Activated T-cell treated with anti-CD3 and anti-CD28 coated beads, Interleukin-2, amount 50 U/mL, for 1 hour (primary cell): ENCODE measurements around the gene CBLIF.
"Not testable (repeated sequence)": the region's sequence is repeated elsewhere in the genome, so short reads cannot be mapped to it uniquely, and the experiment has no call there.

Source experiments
- DNase-seq: peaks from one replicate; pipeline ENCODE4 v3.0.0-alpha.2; 2020

The CBLIF gene

DNA sequence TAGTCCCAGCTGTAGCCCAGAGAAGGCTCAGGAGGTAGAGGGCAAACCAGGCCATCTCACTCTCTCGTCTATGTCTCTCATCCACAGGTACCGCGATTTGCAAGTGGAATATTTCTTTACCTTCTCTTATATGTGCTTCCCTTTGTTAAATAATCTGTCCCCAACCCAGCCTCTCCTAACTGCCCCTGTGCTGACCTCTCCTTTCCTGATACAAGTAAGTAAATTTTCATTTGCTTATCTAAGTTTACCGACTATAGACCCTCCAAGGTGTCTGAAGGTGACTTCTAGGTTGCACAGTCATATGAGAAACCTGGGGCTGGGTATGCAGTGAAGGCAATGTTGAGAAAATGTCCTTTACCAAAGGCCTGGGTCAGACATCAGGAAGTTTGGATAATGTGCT, at the start of gene CBLIF:
CBLIF (minus strand) TSS at position 101 of the 400 bp plus-strand sequence; CDS start at position 55, 46 bp downstream.
- no peak for DNase-seq

DNA sequence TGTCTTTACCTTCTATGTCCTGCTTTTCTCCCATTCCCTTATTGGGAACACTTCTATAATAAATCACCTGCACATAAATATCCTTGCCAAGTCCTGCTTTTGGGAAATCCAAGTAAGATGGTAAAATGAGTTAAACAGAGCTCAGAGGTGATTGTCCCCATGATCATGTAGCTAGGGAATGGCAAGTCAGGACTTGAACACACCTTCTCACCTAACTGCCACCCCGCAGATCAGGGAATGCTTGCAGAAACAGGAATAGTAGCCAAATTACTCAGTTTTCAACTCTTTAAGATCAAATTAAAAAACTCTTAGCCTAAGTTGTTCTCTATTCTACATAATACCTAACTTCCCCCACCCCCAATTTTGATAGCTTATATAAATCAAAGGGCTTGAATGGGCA, 49.3 kb upstream of the CBLIF start:
- no peak for DNase-seq

DNA sequence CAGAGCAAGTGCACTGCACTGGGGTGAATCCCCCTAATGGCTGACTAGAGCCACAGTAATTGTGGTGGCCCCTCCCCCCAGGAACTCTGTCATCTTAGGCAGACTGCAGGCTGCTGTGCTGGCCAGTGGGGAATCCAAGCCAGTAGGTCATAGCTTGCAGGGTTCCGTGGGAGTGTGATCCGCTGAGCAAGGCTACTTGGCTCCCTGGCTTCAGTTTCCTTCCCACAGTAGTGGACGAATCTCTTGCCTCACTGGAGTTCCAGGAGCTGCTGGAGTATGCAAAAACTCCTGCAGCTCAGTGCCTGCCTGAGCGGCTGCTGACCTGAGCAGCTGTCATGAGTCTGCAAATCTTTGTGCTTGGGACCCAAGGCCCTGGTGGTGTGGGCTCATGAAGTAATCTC, 46.5 kb upstream of the CBLIF start:
- no peak for DNase-seq

DNA sequence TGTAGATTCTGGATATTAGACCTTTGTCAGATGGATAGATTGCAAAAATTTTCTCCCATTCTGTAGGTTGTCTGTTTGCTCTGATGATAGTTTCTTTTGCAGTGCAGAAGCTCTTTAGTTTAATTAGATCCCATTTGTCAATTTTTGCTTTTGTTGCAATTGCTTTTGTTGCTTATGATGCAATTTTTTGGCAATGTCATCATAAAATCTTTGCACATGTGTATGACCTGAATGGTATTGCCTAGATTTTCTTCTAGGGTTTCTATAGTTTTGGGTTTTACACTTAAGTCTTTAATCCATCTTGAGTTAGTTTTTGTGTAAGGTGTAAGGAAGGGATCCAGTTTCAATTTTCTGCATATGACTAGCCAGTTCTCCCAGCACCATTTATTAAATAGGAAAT, 41.9 kb upstream of the CBLIF start:
- not testable (repeated sequence) for DNase-seq

DNA sequence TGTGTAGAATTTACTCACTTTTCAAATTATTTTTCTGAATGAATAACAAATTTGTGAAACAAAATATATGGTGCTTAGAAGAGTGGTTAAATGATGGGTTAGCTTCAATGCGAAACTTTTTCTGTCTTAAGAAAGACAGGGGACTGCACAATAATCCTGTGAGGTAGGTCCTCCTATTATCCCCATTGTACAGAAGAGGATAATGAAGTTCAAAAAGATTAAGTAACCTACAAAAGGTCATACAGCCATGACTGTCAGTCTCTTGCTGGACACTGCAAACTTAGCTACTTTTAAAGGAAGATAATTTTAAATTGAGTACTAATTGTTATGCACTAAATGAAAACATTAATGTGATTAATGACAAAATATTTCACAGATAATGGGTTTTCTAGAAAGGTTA, 38.3 kb upstream of the CBLIF start:
- DNase-seq: no peak

DNA sequence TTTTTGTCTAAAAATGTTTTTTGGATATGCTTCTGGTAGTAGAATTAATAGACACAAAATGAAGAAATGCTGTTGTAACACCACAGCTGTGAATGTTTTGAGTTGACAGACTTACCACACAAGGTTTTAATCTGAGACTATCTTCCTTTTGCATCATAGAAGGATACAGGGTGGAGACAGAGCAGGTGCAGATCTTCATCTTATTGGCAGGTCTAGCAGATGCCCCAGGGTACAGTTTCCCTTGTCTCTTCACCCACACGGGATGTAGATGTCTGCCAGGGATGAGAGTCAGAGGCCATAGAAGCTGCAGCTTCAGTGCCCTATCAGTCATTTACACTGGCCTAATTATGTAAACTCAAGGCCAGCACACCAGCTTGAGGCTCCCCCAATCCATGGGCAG, 34.3 kb upstream of the CBLIF start:
- no peak for DNase-seq

DNA sequence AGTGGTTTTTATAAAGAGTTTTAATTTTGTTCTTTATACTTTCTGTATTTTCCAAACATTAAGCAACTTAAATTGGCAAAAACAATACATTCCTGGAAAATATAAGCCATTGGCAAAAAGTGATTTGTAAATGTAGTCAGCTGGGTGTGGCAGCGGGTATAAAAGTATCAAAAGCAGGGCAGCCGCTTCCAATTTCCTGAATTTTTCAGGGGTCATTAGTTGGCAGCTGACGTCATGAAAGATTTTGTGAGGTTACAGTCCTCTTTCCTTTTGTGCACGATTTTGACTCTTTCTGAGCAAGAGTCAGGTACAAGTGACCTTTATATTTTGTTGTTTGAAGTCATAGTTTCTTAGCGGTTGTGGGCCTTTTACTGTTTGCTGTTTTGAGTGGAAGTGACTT, 33.3 kb upstream of the CBLIF start, which contains the start of gene OOSP3:
OOSP3 (plus strand) TSS at position 208 of the 400 bp plus-strand sequence; CDS start at position 235, 27 bp downstream.
- no peak for DNase-seq

DNA sequence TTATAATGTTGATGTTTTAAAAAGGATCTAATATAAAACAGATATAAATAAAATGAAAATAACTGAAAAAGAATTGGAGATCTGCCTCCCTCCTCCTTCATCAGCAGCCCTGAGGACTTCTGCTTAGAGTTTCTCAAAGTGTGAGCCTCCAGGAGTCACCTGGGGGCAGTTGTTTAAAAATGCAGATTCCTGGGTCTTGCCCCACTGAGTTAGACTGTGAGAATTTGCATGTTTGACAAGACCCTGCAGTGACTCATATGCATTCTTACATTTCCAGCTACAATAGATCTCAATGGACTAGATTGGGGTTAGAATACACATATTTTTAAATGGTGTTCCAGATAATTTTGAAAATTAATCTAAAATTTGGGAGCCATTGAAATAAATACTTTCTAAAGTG, 32.5 kb upstream of the CBLIF start:
- no peak for DNase-seq

DNA sequence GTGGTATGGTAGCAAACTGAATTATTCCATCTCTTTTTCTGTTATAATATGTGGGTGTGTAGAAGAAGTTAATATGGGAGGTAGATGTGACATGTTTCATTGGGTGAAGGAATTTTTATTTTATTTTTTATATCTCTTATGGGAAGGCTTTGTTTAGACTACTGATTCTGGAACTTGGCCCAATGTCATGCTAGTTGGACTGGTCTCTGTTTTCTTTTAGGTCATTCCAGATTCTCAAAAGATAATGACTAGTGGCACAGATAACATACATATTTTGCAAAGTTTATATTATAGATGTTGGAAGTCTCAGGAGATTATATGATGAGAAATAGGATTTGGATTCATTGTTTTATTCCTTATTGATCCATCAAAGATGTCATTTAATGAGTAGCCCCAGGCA, 32.0 kb upstream of the CBLIF start:
- DNase-seq: no peak

DNA sequence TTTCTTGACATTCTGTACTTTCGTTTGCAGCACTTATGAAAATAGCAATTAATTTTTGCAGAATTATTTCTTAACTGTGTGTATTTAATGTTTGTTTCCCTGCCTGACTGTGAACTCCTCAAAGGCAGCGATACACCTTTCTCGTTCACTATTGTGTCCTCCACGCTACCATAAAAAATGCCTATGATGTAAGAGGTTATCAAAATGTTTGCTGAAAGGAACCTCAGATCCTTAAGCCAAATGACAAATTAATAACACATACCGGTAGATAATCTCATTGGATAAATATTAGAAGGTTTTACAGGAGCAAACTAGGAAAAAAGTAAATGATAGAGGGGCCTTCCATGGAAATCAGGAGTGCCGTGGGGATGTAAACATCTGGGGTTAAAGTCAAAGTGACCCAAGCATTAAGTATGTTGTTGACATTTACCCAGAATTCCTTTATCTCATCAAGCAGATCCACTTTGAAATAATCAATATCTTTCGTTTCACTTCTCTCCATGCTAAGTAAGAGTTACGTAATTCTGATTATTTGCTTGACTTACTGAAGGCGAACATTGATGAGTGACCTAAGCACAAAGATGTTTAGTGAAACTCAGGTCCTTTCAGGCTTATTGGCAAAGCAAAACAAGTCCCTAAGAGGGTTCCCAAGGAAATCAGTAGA, 30.7 kb upstream of the CBLIF start:
- no peak for DNase-seq

DNA sequence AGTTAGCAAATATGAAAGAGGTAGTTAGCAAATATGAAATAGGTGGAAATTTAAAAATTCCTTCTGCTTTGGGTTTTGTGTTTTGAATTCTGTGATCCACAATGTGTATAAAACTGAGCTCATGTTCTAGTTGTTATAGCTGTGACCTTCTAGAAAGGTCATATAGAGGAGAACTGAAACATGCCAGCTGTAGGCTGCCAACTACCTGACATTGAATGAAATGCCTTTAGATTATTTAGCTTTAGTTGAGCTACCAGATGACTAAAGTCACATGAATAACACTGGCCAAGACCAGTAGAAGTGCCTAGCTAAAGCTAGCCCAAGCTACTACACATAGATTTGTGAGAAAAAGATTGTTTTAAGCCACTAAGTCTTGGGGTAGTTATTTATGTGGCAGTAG, 26.8 kb upstream of the CBLIF start:
- DNase-seq: no peak

DNA sequence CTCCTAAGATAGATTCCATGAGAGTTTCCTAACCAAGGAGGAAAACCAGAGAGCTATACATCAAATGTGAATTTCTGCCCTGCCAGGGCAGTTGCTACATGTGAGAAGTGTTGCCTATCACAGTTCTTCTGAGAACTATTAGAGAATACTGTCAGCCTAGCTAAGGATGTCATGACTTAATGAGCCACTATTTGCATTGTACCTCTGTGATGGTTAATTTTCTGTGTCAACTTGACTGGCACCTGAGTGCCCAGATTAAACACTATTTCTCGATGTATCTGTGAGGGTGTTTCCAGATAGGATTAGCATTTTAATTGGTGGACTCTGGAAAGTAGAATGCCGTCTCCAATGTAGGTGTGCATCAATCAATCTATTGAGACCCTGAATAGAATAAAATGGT, 22.6 kb upstream of the CBLIF start:
- no peak for DNase-seq

DNA sequence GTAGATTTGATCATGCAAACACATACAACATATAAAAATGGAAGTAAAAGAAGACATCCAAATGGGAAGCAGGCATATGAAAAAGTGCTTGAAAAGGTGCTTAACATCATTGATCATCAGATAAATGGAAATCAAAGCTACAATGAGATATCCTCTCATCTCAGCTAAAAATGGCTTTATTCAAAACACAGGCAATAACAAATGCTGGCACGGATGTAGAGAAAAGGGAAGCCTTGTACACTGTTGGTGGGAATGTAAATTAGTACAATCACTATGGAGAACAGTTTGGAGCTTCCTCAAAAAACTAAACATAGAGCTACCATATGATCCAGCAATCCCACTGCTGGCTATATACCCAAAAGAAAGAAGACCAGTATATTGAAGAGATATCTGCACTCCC, 21.5 kb upstream of the CBLIF start:
- DNase-seq: no peak

DNA sequence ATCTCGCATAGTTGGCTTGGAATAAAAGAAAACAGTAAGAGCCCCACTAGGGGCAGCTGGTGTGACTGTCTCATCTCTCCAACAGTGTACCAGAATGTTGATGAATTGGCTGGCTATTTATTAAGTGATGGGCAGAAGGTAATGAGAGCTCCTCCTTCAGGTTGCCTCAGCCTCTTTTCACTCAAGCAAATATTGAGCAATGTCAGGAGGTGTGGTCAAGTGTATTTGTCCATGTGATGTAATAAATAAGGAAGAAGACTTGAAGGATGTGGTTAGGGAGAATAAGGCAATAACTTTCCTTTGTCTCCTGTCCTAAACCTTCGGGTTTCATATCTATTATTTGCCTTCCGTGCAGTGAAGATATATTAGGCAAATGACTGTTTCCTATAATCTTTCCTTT, 21.1 kb upstream of the CBLIF start, which contains the start of gene TCN1:
TCN1 (minus strand) TSS at position 91 of the 400 bp plus-strand sequence; CDS start at position 74, 17 bp downstream.
- no peak for DNase-seq

DNA sequence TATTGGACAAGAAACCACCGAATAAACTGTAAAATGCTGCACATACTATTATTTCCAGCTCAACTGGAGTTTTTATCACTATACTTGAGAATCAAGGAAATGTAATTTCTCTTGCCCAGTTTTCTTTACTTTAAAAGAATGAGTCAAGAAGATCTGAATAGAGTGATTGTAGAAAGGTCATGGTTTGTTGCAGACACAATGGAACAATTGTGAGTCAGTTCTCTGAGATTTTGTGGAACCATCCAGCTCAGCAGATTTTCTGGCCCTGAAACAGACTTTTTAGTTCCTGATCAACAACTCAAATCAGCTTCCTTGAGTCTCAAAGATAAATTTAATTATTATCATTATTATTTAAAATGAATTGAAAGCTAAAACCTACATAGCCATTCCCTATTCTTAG, 19.7 kb upstream of the CBLIF start:
- no peak for DNase-seq

DNA sequence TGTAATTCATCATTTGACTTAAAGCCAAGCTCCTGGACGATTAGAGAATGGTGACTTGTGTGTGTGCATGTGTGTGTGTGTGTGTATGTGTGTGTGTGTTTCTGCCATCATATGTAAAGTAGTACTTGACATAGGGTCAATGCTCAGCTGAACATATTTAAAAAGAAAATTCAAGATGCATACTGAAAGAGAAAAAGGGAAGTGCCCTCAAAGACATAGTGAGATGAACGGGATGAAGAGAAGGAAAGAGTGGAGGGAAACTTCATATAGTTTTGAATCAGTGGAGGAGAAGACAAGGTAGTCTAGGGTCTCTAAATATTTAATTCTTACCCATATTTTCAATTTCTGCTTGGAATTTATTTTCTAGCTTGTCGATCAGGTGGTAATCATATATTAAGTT, 17.0 kb upstream of the CBLIF start:
- no peak for DNase-seq

DNA sequence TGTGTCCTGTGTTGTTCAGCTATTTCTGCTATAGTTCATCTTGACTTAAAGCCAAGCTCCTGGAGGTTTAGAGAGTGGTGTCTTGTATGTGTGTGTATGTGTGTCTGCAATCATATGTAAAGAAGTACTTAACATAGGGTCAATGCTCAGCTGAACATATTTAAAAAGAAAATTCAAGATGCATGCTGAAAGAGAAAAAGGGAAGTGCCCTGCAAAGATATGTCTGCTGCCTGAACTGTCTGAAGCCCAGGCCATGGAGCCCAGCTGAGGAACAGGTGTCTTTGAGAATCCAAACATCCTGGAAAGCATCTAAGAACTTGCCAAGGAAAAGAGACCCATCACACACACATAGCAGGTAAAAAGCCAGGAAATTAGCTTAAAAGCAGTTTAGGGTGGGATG, 14.4 kb upstream of the CBLIF start:
- no peak for DNase-seq

DNA sequence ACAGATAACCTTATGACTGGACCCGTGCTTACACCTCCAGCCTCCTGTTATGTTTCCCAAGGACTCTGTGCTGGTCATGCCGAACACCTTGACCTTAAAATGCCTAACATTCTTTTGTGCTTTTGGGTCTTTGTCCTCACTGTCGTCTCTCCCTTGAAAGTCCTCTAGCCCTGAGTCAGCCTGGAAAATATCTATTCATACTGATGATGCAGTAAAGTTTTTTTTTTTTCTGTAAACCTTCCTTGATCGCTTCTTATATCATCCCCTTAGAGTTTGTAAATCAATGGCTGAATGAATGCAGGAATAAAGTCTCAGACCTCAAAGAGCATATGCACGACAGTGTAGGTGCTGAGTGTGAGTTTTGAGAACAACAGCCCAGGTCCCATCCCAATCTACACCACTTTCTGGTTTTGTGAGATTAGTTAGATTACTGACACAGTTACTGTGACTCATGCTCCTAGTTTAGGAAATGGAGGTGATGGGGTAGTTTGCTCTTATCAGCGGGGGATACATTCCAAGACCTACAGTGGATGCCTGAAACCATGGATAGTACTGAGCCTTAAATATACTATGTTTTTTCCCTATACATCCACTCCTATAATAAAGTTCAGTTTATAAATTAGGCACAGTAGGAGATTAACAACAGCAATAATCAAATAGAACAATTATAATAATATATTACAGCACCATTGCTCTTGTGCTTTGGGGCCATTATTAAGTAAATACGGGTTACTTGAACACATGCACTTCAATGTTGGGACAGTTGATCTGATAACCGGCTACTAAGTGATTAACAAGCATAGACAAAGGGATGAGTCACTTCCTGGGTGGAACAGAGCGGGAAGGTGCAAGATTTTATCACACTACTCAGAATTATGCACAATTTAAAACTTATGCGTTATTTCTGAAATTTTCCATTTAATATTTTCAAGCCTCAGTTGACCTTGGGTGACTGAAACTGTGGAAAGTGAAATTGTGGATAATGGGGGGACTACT, 12.4 kb upstream of the CBLIF start:
- no peak for DNase-seq

DNA sequence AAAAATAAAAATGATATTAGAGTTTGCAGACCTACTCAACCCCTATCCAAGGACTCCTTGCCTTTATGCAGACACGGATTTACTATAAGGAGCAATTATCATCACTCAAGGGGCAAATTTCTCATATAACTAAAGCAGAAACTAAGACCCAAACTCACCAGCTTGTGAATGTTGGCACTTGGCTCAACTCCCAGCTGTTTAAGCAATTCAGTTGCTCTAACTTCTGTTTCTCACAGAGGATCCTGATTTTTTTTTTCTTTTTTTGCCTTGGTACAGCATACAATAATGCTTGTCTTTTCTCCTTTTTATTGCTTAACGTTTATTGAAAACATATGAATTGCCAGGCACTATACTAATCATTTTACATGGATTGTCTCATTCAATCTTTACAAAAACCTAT, 9.6 kb upstream of the CBLIF start:
- DNase-seq: no peak

DNA sequence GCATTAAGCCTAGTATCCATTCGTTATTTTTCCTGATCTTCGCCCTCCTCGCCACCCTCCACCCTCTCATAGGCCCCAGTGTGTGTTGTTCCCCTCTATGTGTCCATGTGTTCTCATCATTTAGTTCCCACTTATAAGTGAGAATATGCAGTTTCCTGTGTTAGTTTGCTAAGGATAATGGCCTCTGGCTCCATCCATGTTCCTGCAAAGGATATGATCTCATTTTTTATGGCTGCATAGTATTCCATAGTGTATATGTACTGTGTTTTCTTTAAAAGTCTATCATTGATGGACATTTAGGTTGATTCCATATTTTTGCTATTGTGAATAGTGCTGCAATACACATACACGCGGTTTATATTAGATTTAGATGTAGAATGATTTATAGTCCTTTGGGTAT, 6.1 kb upstream of the CBLIF start:
- not testable (repeated sequence) for DNase-seq

DNA sequence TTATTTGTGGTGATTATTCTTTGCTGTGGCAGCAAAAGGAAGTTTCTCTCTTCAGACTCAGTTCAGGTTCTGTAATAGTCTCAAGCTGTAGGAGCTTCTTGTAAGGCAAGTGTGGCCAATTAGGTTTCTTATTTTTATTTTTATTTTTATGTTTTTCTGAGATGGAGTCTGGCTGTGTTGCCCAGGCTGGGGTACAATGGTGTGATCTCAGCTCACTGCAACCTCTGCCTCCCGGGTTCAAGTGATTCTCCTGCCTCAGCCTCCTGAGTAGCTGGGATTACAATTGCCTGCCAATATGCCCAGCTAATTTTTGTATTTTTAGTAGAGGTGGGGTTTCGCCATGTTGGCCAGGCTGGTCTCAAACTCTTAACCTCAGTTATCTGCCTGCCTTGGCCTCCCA, 4.3 kb upstream of the CBLIF start:
- not testable (repeated sequence) for DNase-seq

DNA sequence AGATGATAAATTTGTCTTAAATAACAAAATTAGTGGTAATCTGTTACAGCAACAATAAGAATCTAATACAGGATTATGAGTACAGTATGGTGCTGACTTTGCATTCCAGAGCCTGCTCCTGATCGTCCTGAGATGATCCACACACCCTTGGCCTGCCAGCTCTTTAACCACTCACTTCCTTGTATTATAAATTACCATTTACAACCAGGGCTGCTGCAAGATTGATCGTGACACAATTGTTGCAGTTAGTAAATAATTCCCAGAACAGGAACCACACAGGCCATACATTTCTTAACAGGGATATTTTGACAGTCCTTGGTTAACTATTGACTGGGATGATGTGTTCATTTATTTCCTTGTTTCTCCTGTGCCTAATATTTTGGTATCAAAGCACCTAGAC, 3.8 kb upstream of the CBLIF start:
- DNase-seq: no peak

DNA sequence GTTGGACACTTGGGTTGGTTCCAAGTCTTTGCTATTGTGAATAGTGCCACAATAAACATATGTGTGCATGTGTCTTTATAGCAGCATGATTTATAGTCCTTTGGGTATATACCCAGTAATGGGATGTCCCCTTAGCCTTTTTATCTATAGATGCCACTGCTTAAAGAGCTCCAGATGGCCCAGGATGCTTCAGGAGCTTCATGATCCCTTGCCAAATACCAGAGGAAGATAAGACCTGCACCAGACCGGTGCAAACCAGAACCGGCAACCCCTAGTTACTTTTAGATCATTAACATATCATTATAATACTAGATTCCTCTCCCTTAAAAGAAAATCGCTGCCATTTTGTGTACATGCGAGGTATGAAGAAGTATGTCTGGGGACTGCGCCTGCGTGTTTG, 3.1 kb upstream of the CBLIF start:
- DNase-seq: not testable (repeated sequence)

DNA sequence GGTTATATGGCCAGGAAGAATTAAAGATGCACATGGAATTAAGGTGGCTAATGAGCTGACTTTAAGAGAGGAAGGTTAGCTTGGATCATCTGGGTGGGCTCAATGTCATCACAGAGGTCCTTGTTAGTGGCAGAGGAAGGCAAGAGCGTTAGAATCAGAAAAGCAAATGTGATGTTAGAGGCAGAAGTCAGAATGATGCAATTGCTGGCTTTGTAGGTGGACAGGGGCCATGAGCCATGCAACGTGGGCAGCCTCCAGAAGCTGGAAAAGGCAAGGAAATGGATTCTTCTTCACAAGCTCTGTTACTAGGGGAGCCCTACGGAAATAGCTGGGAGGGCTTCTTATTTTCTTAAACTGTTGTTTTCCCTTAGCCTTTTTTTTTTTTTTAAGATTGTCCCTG, 2.3 kb upstream of the CBLIF start:
- no peak for DNase-seq
